Measurements from ENCODE around the gene PDCD6IP. TPM values are rescaled to one million over a fixed set of nuclear protein-coding genes. Genes with fewer than 3 reads are reported as not detected.
"Not testable (repeated sequence)": the region's sequence is repeated elsewhere in the genome, so short reads cannot be mapped to it uniquely, and the experiment has no call there.

Gene PDCD6IP
- total and polyA plus RNA-seq, 2 donors from 2014 or later, result 47.2 to 240 TPM

DNA sequence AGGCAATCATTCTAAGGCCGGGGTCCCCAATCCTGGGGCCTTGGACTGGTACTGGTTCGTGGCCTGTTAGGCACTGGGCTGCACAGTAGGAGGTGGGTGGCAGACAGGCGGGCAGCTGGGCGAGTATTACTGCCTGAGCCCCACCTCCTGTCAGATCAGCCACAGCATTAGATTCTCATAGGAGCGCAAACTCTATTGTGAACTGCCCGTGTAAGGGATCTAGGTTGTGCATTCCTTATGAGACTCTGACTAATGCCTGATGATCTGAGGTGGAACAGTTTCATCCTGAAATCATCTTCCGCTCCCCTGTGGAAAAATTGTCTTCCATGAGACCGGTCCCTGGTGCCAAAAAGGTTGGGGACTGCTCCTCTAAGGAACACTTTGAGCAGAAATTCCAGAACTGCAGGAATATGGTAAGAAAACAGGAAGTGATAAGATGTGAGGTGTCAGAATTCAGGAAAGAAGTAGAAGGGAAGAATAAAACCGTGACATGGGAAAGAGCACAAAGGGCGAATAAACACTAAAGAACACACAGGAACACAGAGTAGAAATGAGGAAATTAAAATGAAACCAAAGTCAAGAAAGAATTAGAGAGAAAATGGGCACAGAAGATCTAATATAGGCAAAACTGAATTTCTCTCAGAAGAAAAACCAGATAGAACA lies 57.6 kb downstream of the PDCD6IP start:
- Histone ChIP-seq H3K4me3 (ENCODE audit: low read length in 3 of 3) (no peak overlapping the region), H3K9ac (ENCODE audit: low read length in 3 of 3) (no peak overlapping the region), H3K9me3 (ENCODE audit: control insufficient read depth in 2 of 3, insufficient read depth in 1 of 3, low read length in 3 of 3) (no peaks in the 10 kb centered on the region), H3K27ac (ENCODE audit: low read depth in 2 of 2, low read length in 2 of 2) (no peak overlapping the region), H3K27me3 (ENCODE audit: control insufficient read depth, insufficient read depth, low read length) (no peaks in the 10 kb centered on the region), H3K36me3 (ENCODE audit: control insufficient read depth in 2 of 3, insufficient read depth in 3 of 3, low read length in 3 of 3) (peaks cover 0 to 17% (median 10%) of the 10 kb centered on the region in 3 donors), H3K4me1 (ENCODE audit: control insufficient read depth in 2 of 3, insufficient read depth in 2 of 3, low read depth in 1 of 3, low read length in 3 of 3) (no peaks in the 10 kb centered on the region)
- TF ChIP-seq, protein P1, sequence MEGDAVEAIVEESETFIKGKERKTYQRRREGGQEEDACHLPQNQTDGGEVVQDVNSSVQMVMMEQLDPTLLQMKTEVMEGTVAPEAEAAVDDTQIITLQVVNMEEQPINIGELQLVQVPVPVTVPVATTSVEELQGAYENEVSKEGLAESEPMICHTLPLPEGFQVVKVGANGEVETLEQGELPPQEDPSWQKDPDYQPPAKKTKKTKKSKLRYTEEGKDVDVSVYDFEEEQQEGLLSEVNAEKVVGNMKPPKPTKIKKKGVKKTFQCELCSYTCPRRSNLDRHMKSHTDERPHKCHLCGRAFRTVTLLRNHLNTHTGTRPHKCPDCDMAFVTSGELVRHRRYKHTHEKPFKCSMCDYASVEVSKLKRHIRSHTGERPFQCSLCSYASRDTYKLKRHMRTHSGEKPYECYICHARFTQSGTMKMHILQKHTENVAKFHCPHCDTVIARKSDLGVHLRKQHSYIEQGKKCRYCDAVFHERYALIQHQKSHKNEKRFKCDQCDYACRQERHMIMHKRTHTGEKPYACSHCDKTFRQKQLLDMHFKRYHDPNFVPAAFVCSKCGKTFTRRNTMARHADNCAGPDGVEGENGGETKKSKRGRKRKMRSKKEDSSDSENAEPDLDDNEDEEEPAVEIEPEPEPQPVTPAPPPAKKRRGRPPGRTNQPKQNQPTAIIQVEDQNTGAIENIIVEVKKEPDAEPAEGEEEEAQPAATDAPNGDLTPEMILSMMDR (IDR thresholded peaks at IDR 0.05; ENCODE audit: borderline replicate concordance, extremely low read depth, insufficient read depth), result no peak
- intact Hi-C loops (cut with DNase I), result no loop called here
- FAIRE-seq, result no peak
- DNase-seq, result no peak

- H3K36me3 ChIP-seq (ENCODE audit: control insufficient read depth in 2 of 3, insufficient read depth in 3 of 3, low read length in 3 of 3), result peaks cover 0 to 17% (median 10%) of the 10 kb centered on the region in 3 donors
- not testable (repeated sequence) for FAIRE-seq
These were observed 59.3 kb downstream of the PDCD6IP start for GRCh38 chr3:33857701-33858100.

GRCh38 chr3:33858131-33858530 lies 59.7 kb downstream of the PDCD6IP start:
- intact Hi-C loops (cut with DNase I), result no loop called here
- H3K4me1 ChIP-seq (ENCODE audit: control insufficient read depth in 2 of 3, insufficient read depth in 2 of 3, low read depth in 1 of 3, low read length in 3 of 3), result no peaks in the 10 kb centered on the region
- DNase-seq (no peak), FAIRE-seq (peak; percentile 72)
- H3K4me3 ChIP-seq (ENCODE audit: low read length in 3 of 3), result no peak overlapping the region
- H3K9ac ChIP-seq (ENCODE audit: low read length in 3 of 3), result no peak overlapping the region
- H3K9me3 ChIP-seq (ENCODE audit: control insufficient read depth in 2 of 3, insufficient read depth in 1 of 3, low read length in 3 of 3), result no peaks in the 10 kb centered on the region
- TF ChIP-seq, protein P1 (IDR thresholded peaks at IDR 0.05; ENCODE audit: borderline replicate concordance, extremely low read depth, insufficient read depth), result no peak
- no peak overlapping the region for H3K27ac ChIP-seq (ENCODE audit: low read depth in 2 of 2, low read length in 2 of 2)
- peaks cover 0 to 17% (median 10%) of the 10 kb centered on the region in 3 donors for H3K36me3 ChIP-seq (ENCODE audit: control insufficient read depth in 2 of 3, insufficient read depth in 3 of 3, low read length in 3 of 3)
- no peaks in the 10 kb centered on the region for H3K27me3 ChIP-seq (ENCODE audit: control insufficient read depth, insufficient read depth, low read length)

More at GRCh38 chr3:33857701-33858100, 59.3 kb downstream of the PDCD6IP start:
- H3K9me3 ChIP-seq (ENCODE audit: control insufficient read depth in 2 of 3, insufficient read depth in 1 of 3, low read length in 3 of 3); intact Hi-C loops (cut with DNase I); H3K4me3 ChIP-seq (ENCODE audit: low read length in 3 of 3); DNase-seq; H3K27ac ChIP-seq (ENCODE audit: low read depth in 2 of 2, low read length in 2 of 2); H3K9ac ChIP-seq (ENCODE audit: low read length in 3 of 3); H3K4me1 ChIP-seq (ENCODE audit: control insufficient read depth in 2 of 3, insufficient read depth in 2 of 3, low read depth in 1 of 3, low read length in 3 of 3); H3K27me3 ChIP-seq (ENCODE audit: control insufficient read depth, insufficient read depth, low read length): not testable (repeated sequence)

- TF ChIP-seq, protein P1 (IDR thresholded peaks at IDR 0.05; ENCODE audit: borderline replicate concordance, extremely low read depth, insufficient read depth), result no peak
- Histone ChIP-seq H3K27ac (ENCODE audit: low read depth in 2 of 2, low read length in 2 of 2) (no peak overlapping the region), H3K9ac (ENCODE audit: low read length in 3 of 3) (no peak overlapping the region), H3K4me3 (ENCODE audit: low read length in 3 of 3) (no peak overlapping the region), H3K27me3 (ENCODE audit: control insufficient read depth, insufficient read depth, low read length) (no peaks in the 10 kb centered on the region), H3K36me3 (ENCODE audit: control insufficient read depth in 2 of 3, insufficient read depth in 3 of 3, low read length in 3 of 3) (peaks cover 2 to 21% (median 10%) of the 10 kb centered on the region in 3 donors), H3K9me3 (ENCODE audit: control insufficient read depth in 2 of 3, insufficient read depth in 1 of 3, low read length in 3 of 3) (no peaks in the 10 kb centered on the region), H3K4me1 (ENCODE audit: control insufficient read depth in 2 of 3, insufficient read depth in 2 of 3, low read depth in 1 of 3, low read length in 3 of 3) (no peaks in the 10 kb centered on the region)
- intact Hi-C loops (cut with DNase I), result no loop called here
- DNase-seq (no peak), FAIRE-seq (no peak)
These were observed 62.1 kb downstream of the PDCD6IP start for GRCh38 chr3:33860373-33861050.
